SK-N-SH treated with all-trans-retinoic acid at 6 μM for 48 hours (cell line): ENCODE results near the gene NUP35.

Experiments used
- ARNTL ChIP-seq: fragments of 450-650 bp; formaldehyde crosslinking; IDR thresholded peaks from 2 replicates; pipeline ENCODE4 v1.5.0; 2020; ENCODE audit warnings: low read depth, mild to moderate bottlenecking, moderate library complexity, borderline replicate concordance
- BACH2 ChIP-seq: fragments of 250-450 bp; sonication (Bioruptor Pico); IDR thresholded peaks from 2 replicates; pipeline ENCODE4 v1.9.0; 2021; ENCODE audit warnings: mild to moderate bottlenecking, borderline replicate concordance
- CSDC2 ChIP-seq: fragments of 250-450 bp; sonication (Bioruptor Pico); IDR thresholded peaks from 2 replicates; pipeline ENCODE4 v1.5.0; 2020; ENCODE audit warnings: mild to moderate bottlenecking, moderate library complexity
- ISL1 ChIP-seq: fragments of 250-450 bp; sonication (Bioruptor Pico); IDR thresholded peaks from 2 replicates; pipeline ENCODE4 v2.1.2; 2022; ENCODE audit warnings: mild to moderate bottlenecking, moderate library complexity
- PPARA ChIP-seq: fragments of 250-450 bp; sonication (Bioruptor Pico); IDR thresholded peaks from 2 replicates; pipeline ENCODE4 v1.5.0; 2020; ENCODE audit warnings: mild to moderate bottlenecking, borderline replicate concordance
- RARB ChIP-seq: fragments of 250-450 bp; sonication (Bioruptor Pico); IDR thresholded peaks from 2 replicates; pipeline ENCODE4 v1.8.0; 2021; ENCODE audit warnings: mild to moderate bottlenecking, moderate library complexity
- SNAI2 ChIP-seq: fragments of 250-450 bp; sonication (Bioruptor Pico); IDR thresholded peaks from 2 replicates; pipeline ENCODE4 v1.5.0; 2020; ENCODE audit warnings: mild to moderate bottlenecking, moderate library complexity
- TOX ChIP-seq: fragments of 250-450 bp; sonication (Bioruptor Pico); IDR thresholded peaks from 2 replicates; pipeline ENCODE4 v1.8.0; 2021; ENCODE audit warnings: mild to moderate bottlenecking, moderate library complexity, borderline replicate concordance
- ZC3H10 ChIP-seq: fragments of 250-450 bp; sonication (Bioruptor Pico); IDR thresholded peaks from 2 replicates; pipeline ENCODE4 v1.5.1; 2021; ENCODE audit warnings: mild to moderate bottlenecking, moderate library complexity
- ZFP3 ChIP-seq: fragments of 250-450 bp; sonication (Bioruptor Pico); IDR thresholded peaks from 2 replicates; pipeline ENCODE4 v1.5.0; 2020; ENCODE audit warnings: mild to moderate bottlenecking, moderate library complexity
- ZFP30 ChIP-seq: fragments of 450-650 bp; formaldehyde crosslinking; IDR thresholded peaks from 2 replicates; pipeline ENCODE4 v1.5.0; 2022; ENCODE audit warnings: mild to moderate bottlenecking, moderate library complexity
- TF ChIP-seq, protein P1 (sequence below): fragments of 250-450 bp; sonication (Bioruptor Pico); IDR thresholded peaks from 2 replicates; pipeline ENCODE4 v1.8.0; 2020; ENCODE audit warnings: mild to moderate bottlenecking, moderate library complexity, borderline replicate concordance
- TF ChIP-seq, protein P2 (sequence below): fragments of 250-450 bp; sonication (Bioruptor Pico); IDR thresholded peaks from 2 replicates; pipeline ENCODE4 v1.8.0; 2021; ENCODE audit warnings: low read depth, mild to moderate bottlenecking, moderate library complexity, borderline replicate concordance
- TF ChIP-seq, protein P3 (sequence below): fragments of 250-450 bp; sonication (Bioruptor Pico); IDR thresholded peaks from 2 replicates; pipeline ENCODE4 v1.5.1; 2020; ENCODE audit warnings: low read depth, mild to moderate bottlenecking, moderate library complexity

DNA sequence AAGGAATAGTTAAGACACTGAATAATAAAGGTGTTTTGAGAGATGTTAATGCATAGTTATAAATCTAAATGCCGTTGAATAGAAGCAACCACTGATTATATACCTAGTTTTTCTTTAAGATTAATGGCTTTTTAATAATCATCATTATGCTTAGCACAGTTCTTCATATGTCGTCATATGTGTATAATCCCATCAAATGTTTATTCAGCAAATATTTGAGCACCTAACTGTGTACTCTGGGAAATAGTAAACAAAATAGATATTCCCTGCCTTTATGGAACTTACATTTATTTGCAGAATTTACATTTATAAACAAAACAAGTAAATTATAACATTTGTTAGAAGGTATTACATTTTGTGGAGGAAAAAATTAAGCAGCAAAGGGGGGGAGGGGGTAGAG, 9.8 kb downstream of the NUP35 start:
- TF ChIP-seq CSDC2 (no peak), PPARA (CRISPR knock-in tag) (no peak), TOX (CRISPR knock-in tag) (no peak), ISL1 (no peak), ARNTL (CRISPR knock-in tag) (no peak), ZFP3 (CRISPR knock-in tag) (no peak), ZFP30 (CRISPR knock-in tag) (no peak), RARB (CRISPR knock-in tag) (no peak), SNAI2 (no peak), ZC3H10 (CRISPR knock-in tag) (no peak), BACH2 (CRISPR knock-in tag) (no peak)
- TF ChIP-seq, protein P1, sequence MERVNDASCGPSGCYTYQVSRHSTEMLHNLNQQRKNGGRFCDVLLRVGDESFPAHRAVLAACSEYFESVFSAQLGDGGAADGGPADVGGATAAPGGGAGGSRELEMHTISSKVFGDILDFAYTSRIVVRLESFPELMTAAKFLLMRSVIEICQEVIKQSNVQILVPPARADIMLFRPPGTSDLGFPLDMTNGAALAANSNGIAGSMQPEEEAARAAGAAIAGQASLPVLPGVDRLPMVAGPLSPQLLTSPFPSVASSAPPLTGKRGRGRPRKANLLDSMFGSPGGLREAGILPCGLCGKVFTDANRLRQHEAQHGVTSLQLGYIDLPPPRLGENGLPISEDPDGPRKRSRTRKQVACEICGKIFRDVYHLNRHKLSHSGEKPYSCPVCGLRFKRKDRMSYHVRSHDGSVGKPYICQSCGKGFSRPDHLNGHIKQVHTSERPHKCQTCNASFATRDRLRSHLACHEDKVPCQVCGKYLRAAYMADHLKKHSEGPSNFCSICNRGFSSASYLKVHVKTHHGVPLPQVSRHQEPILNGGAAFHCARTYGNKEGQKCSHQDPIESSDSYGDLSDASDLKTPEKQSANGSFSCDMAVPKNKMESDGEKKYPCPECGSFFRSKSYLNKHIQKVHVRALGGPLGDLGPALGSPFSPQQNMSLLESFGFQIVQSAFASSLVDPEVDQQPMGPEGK (CRISPR knock-in tag) = no peak
- TF ChIP-seq, protein P2, sequence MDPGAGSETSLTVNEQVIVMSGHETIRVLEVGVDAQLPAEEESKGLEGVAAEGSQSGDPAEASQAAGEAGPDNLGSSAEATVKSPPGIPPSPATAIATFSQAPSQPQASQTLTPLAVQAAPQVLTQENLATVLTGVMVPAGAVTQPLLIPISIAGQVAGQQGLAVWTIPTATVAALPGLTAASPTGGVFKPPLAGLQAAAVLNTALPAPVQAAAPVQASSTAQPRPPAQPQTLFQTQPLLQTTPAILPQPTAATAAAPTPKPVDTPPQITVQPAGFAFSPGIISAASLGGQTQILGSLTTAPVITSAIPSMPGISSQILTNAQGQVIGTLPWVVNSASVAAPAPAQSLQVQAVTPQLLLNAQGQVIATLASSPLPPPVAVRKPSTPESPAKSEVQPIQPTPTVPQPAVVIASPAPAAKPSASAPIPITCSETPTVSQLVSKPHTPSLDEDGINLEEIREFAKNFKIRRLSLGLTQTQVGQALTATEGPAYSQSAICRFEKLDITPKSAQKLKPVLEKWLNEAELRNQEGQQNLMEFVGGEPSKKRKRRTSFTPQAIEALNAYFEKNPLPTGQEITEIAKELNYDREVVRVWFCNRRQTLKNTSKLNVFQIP (CRISPR knock-in tag) = no peak
- TF ChIP-seq, protein P3, sequence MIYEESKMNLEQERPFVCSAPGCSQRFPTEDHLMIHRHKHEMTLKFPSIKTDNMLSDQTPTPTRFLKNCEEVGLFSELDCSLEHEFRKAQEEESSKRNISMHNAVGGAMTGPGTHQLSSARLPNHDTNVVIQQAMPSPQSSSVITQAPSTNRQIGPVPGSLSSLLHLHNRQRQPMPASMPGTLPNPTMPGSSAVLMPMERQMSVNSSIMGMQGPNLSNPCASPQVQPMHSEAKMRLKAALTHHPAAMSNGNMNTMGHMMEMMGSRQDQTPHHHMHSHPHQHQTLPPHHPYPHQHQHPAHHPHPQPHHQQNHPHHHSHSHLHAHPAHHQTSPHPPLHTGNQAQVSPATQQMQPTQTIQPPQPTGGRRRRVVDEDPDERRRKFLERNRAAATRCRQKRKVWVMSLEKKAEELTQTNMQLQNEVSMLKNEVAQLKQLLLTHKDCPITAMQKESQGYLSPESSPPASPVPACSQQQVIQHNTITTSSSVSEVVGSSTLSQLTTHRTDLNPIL (CRISPR knock-in tag) = no peak
